Measurements from ENCODE around the gene GPR55.
"Not testable (repeated sequence)": the region's sequence is repeated elsewhere in the genome, so short reads cannot be mapped to it uniquely, and the experiment has no call there.

GPR55 gene

GRCh38 chr2:230924470-230925341, at the start of gene GPR55:
TSS of gene GPR55 (minus strand) at chr2:230925242. CDS start at chr2:230910962, 14,280 bp downstream.
- DNase-seq = peak; percentile 91

GRCh38 chr2:230974096-230974913, 49.3 kb upstream of the GPR55 start:
- DNase-seq = peak; percentile 83

- no peak for DNase-seq
These were observed 47.0 kb upstream of the GPR55 start for GRCh38 chr2:230972046-230972445.

- no peak for DNase-seq
These were observed 44.6 kb upstream of the GPR55 start for GRCh38 chr2:230969659-230970015.

GRCh38 chr2:230968921-230969658, 44.0 kb upstream of the GPR55 start:
- DNase-seq = no peak

- not testable (repeated sequence) for DNase-seq
These were observed 43.3 kb upstream of the GPR55 start for GRCh38 chr2:230968314-230968713.

GRCh38 chr2:230967113-230967512, 42.1 kb upstream of the GPR55 start:
- no peak for DNase-seq

GRCh38 chr2:230964136-230964730, 39.2 kb upstream of the GPR55 start:
- DNase-seq = no peak

- no peak for DNase-seq
These were observed 36.0 kb upstream of the GPR55 start for GRCh38 chr2:230961091-230961491.

GRCh38 chr2:230960026-230960425, 35.0 kb upstream of the GPR55 start:
- no peak for DNase-seq

GRCh38 chr2:230958820-230959756, 34.0 kb upstream of the GPR55 start:
- no peak for DNase-seq

GRCh38 chr2:230957756-230958391, 32.8 kb upstream of the GPR55 start:
- no peak for DNase-seq

- DNase-seq = peak; percentile 65
These were observed 32.0 kb upstream of the GPR55 start for GRCh38 chr2:230956827-230957755.

- DNase-seq = no peak
These were observed 30.2 kb upstream of the GPR55 start for GRCh38 chr2:230955163-230955737.

GRCh38 chr2:230954746-230955145, 29.7 kb upstream of the GPR55 start:
- no peak for DNase-seq

- peak; percentile 32 for DNase-seq
These were observed 28.8 kb upstream of the GPR55 start for GRCh38 chr2:230953845-230954244.

GRCh38 chr2:230952226-230952956, 27.3 kb upstream of the GPR55 start:
- no peak for DNase-seq

GRCh38 chr2:230951396-230951795, 26.4 kb upstream of the GPR55 start:
- no peak for DNase-seq

- no peak for DNase-seq
These were observed 25.9 kb upstream of the GPR55 start for GRCh38 chr2:230950874-230951339.

Data from stimulated activated CD4-positive, alpha-beta T cell treated with anti-CD3 and anti-CD28 coated beads, Interleukin-15, amount 100 ng/mL, for 24 hours (primary cell).